Activated CD8-positive, alpha-beta T cell treated with anti-CD3 and anti-CD28 coated beads for 36 hours (primary cell): ENCODE measurements around the gene KIF18B. TPM values are rescaled to one million over a fixed set of nuclear protein-coding genes. Genes with fewer than 3 reads are reported as not detected.

Source experiments
- ATAC-seq: fragments of 200-7000 bp; cut with Tn5 transposase; one replicate; pipeline ENCODE4 v1.10.0; 2021; ENCODE audit warnings: mild to moderate bottlenecking, moderate library complexity
- CTCF ChIA-PET: fragments of 350-600 bp; sonication (Branson Sonifier 250); formaldehyde crosslinking; loops from one replicate; lab custom pipeline; 2021; ENCODE audit warnings: antibody characterized with exemption; lab: Charles Lee
- POLR2A ChIA-PET: fragments of 350-600 bp; sonication (Branson Sonifier 250); formaldehyde crosslinking; loops from one replicate; lab custom pipeline; 2021; ENCODE audit warnings: antibody characterized with exemption; lab: Charles Lee
- DNase-seq: peaks from one replicate; pipeline ENCODE4 v3.0.0-alpha.2; 2020
- H3K27ac Mint-ChIP-seq: one replicate; pipeline ENCODE4 v1.8.0; 2021; ENCODE audit warnings: mild to moderate bottlenecking, mixed read lengths
- H3K27me3 Mint-ChIP-seq: one replicate; pipeline ENCODE4 v1.8.0; 2021; ENCODE audit warnings: mixed read lengths
- H3K36me3 Mint-ChIP-seq: one replicate; pipeline ENCODE4 v1.8.0; 2021; ENCODE audit warnings: low read depth, mixed read lengths
- H3K4me1 Mint-ChIP-seq: one replicate; pipeline ENCODE4 v1.8.0; 2021; ENCODE audit warnings: low read depth, mixed read lengths
- H3K4me3 Mint-ChIP-seq: one replicate; pipeline ENCODE4 v1.8.0; 2021; ENCODE audit warnings: mild to moderate bottlenecking, moderate library complexity, mixed read lengths
- H3K9me3 Mint-ChIP-seq: one replicate; pipeline ENCODE4 v1.8.0; 2021; ENCODE audit warnings: mixed read lengths
- intact Hi-C: fragments of 100-400 bp; cut with micrococcal nuclease; formaldehyde crosslinking; loops from one replicate; pipeline ENCODE4 v1.10.0; 2022
- total RNA-seq, 2 experiments: library from RNA; stranded (reverse); gene quantifications; one replicate each; pipeline ENCODE4 v1.2.3, GENCODE V29; 2021
- TF ChIP-seq, protein P1 (sequence below): fragments of 200-600 bp; IDR thresholded peaks from one replicate; pipeline ENCODE4 v1.8.0; 2022; ENCODE audit warnings: antibody characterized with exemption, mild to moderate bottlenecking

Gene KIF18B
- total RNA-seq, 2 experiments from 2014 or later = 38.1 to 40.3 TPM

DNA sequence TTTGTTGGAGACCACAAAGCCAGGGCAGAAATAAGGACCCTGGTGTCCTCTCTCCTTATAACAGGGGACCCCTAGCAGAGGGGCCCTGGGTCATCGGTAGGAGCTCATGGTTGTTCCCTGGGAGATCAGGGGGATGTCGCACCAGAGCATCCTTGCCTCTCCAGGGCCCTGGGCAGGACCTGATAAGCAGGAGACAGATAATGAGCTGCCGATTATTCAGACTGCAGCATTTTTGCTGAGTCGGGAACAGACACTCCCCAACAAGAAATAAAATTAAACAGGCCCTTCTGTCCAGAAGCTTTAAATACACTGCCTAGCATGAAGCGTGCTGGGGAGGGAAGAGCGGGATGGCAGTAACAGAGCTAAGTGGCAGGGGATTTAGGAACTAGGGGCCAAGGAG is 16.9 kb downstream of the KIF18B start:
- DNase-seq (no peak), ATAC-seq (no peak)
- Mint-ChIP-seq H3K4me3 (no peak overlapping the region), H3K27ac (no peak overlapping the region), H3K4me1 (no peaks in the 10 kb centered on the region), H3K27me3 (no peaks in the 10 kb centered on the region), H3K9me3 (no peaks in the 10 kb centered on the region), H3K36me3 (peaks cover 30% of the 10 kb centered on the region)
- ChIA-PET POLR2A (interaction anchor here (0.7 kb wide), 1 partner anchor 103 kb away, joined by 4 read pairs; no protein-coding TSS in a partner anchor), CTCF (interaction anchor here (1.1 kb wide), 2 partner anchors 10 to 91 kb away, joined by 6 to 7 read pairs; no protein-coding TSS in a partner anchor)
- TF ChIP-seq, protein P1, sequence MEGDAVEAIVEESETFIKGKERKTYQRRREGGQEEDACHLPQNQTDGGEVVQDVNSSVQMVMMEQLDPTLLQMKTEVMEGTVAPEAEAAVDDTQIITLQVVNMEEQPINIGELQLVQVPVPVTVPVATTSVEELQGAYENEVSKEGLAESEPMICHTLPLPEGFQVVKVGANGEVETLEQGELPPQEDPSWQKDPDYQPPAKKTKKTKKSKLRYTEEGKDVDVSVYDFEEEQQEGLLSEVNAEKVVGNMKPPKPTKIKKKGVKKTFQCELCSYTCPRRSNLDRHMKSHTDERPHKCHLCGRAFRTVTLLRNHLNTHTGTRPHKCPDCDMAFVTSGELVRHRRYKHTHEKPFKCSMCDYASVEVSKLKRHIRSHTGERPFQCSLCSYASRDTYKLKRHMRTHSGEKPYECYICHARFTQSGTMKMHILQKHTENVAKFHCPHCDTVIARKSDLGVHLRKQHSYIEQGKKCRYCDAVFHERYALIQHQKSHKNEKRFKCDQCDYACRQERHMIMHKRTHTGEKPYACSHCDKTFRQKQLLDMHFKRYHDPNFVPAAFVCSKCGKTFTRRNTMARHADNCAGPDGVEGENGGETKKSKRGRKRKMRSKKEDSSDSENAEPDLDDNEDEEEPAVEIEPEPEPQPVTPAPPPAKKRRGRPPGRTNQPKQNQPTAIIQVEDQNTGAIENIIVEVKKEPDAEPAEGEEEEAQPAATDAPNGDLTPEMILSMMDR = no peak
- intact Hi-C loops = no loop called here

DNA sequence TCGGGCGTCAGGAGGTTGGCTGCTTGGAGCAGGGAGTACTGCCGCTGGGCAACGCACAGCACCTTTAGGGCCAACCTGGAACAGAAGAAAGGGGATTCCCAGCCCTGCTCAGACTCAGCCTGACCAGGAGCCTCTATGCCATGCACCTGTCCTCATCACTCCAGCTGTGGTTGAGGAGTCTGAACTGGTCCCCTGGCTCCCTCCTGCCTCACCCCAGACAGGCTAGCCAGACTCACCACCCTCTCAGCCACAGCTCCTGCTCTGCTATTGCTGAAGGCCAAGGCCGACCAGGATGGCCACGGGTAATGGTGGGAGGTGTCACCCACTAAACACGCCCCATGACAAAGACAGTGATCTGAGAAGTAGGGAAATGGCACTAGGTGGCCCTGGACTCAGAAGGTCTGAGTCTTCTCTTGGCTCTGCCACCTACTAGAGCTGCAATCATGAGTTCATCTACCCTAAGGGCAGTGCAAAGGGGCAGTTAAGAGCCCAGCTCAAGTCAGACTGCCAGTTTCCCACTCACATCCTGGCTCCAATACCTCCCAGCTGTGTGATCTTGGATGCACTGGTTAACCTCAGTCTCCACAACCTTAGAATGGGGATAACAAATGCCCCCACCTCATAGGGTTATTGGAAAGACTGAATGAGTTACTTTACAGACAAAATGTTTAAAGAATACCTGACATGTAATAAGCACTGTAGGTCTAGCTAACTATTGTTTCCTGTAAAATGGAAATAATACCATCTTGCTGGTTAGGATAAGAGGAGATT is 18.4 kb downstream of the KIF18B start:
- no peak overlapping the region for H3K4me3 Mint-ChIP-seq
- TF ChIP-seq, protein P1 = no peak
- ATAC-seq (no peak), DNase-seq (no peak)
- H3K27me3 Mint-ChIP-seq = no peaks in the 10 kb centered on the region
- POLR2A ChIA-PET = interaction anchor here (1.2 kb wide), 1 partner anchor 11 kb away, joined by 3 read pairs; no protein-coding TSS in a partner anchor
- no peaks in the 10 kb centered on the region for H3K4me1 Mint-ChIP-seq
- intact Hi-C loops = no loop called here
- no peak overlapping the region for H3K27ac Mint-ChIP-seq
- H3K36me3 Mint-ChIP-seq = peaks cover 24% of the 10 kb centered on the region
- CTCF ChIA-PET = no interaction called here
- H3K9me3 Mint-ChIP-seq = no peaks in the 10 kb centered on the region

DNA sequence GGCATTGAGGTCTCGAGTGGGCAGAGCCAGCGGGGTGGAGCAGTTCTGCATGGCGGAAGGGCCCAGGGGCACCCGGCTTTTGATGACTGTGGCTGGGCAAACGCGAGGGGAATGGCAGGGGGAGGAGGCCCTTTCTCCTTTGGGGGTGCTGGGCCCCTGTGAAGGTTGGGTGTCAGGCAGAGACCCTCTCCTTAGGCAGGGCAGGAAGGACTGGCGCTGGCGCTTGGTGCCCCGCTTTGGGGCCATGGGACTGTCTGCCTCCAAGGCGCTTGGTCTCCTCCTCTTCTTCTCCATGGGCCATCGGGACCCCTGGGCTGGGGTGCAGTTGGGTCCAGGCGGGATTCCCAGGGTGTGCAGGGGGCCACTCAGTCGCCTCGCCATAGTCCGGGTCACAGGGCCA is 19.4 kb downstream of the KIF18B start:
- no peaks in the 10 kb centered on the region for H3K4me1 Mint-ChIP-seq
- DNase-seq (no peak), ATAC-seq (no peak)
- no peak overlapping the region for H3K4me3 Mint-ChIP-seq
- no peaks in the 10 kb centered on the region for H3K9me3 Mint-ChIP-seq
- TF ChIP-seq, protein P1 = no peak
- POLR2A ChIA-PET = interaction anchor here (0.5 kb wide), 1 partner anchor 159 kb away, joined by 3 read pairs; no protein-coding TSS in a partner anchor
- H3K36me3 Mint-ChIP-seq = peaks cover 19% of the 10 kb centered on the region
- no peaks in the 10 kb centered on the region for H3K27me3 Mint-ChIP-seq
- intact Hi-C loops = no loop called here
- CTCF ChIA-PET = no interaction called here
- no peak overlapping the region for H3K27ac Mint-ChIP-seq

DNA sequence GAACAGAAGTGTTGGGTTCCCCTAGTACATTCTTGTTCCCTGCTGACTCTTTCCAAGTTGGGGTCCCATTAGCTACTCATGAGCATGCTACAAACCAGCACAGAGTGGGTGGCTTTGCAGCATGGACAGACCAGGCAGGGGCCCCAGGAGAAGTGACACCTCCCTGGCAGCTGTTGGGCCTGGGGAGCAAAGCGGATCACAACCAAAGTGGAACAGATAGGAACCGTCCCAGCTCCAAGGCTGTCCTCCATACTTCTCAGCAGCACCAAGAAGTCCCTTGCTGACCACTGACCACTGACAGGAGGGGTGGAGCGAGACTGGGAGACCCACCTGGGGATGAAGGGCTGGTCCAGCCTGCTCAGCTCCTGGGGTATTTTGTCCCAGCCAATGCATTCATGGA is 19.9 kb downstream of the KIF18B start:
- Mint-ChIP-seq H3K4me1 (no peaks in the 10 kb centered on the region), H3K36me3 (peaks cover 19% of the 10 kb centered on the region), H3K4me3 (no peak overlapping the region), H3K27ac (no peak overlapping the region), H3K9me3 (no peaks in the 10 kb centered on the region), H3K27me3 (peaks cover 1% of the 10 kb centered on the region)
- intact Hi-C loops = no loop called here
- TF ChIP-seq, protein P1 = no peak
- CTCF ChIA-PET = interaction anchor here (2.7 kb wide), 1 partner anchor 94 kb away, joined by 13 read pairs; no protein-coding TSS in a partner anchor
- no peak for DNase-seq
- no peak for ATAC-seq
- POLR2A ChIA-PET = interaction anchor here (0.5 to 1.1 kb wide), 2 partner anchors 20 to 159 kb away, joined by 3 read pairs; partner anchors contain the start of gene KIF18B
